Adipocyte (in vitro differentiated cells): ENCODE data around the gene RHOF.

Experiments
- DNase-seq: peaks from one replicate; pipeline ENCODE4 v3.0.0-alpha.2; 2015; ENCODE audit warnings: low read depth
- H3K27me3 ChIP-seq: replicated peaks from 2 replicates; pipeline ENCODE4 v1.7.0; 2013; ENCODE audit warnings: mild to moderate bottlenecking, low read length, moderate library complexity; ENCODE audit not compliant: control insufficient read depth, insufficient read depth
- H3K36me3 ChIP-seq: 2 replicates; pipeline ENCODE4 v1.7.0; 2013; ENCODE audit warnings: low read length, mild to moderate bottlenecking, moderate library complexity; ENCODE audit not compliant: control insufficient read depth, insufficient read depth, severe bottlenecking
- H3K4me1 ChIP-seq: 2 replicates; pipeline ENCODE4 v1.7.0; 2013; ENCODE audit warnings: mild to moderate bottlenecking, low read length, moderate library complexity; ENCODE audit not compliant: control insufficient read depth, insufficient read depth
- H3K4me3 ChIP-seq: 2 replicates; pipeline ENCODE4 v1.7.0; 2013; ENCODE audit warnings: mild to moderate bottlenecking, low read length, moderate library complexity
- H3K9ac ChIP-seq: 2 replicates; pipeline ENCODE4 v1.7.0; 2013; ENCODE audit warnings: mild to moderate bottlenecking, low read length, moderate library complexity
- H3K9me3 ChIP-seq: 2 replicates; pipeline ENCODE4 v1.7.0; 2013; ENCODE audit warnings: mild to moderate bottlenecking, low read length, moderate library complexity; ENCODE audit not compliant: control insufficient read depth

Gene RHOF

DNA sequence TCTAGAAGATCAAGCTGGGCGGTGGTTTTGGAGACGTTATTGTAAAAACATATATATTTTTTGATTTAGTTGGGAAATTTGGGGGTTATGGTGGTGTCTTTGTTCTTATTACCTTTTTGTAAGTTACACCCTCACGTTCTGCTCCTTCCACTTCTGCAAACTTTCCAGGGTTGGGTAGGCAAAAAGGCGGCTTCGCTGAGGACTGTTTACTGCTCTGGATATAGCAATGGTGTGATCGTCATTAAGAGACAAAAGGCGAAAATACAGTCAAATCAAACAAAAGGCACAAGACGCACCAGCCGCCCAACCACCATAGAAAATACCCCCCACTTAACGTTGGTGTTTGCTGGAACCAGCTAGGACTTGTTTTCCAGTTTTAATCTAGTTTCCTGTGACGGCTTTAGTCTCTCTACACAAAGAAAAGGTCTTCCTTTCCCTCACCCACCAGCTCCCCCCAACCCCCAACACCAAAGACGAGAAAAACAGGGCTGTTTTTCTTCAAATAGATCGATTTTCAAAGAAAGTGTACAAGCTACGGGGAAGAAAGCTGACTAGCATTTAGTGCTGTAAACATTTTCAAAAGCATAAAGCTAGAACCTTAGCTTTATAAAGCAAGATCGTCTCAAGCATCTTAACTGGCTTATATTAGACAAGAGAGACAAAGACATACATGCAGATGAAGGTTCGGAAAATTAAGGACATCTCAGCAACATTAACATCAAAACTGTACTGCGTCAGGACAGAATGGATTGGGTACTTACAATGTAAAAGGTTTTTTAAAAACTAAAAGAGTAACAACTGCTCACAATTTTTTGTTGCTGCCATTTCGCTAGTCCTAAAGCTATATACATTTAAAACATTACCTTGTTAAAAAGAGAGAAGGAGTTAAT lies 8.4 kb upstream of the RHOF start:
- H3K27me3 ChIP-seq = no peaks in the 10 kb centered on the region
- peak overlapping the region; percentile 92 for H3K4me3 ChIP-seq
- H3K9me3 ChIP-seq = no peaks in the 10 kb centered on the region
- H3K36me3 ChIP-seq = peaks cover 7% of the 10 kb centered on the region
- peak overlapping the region; percentile 100 for H3K9ac ChIP-seq
- peak; percentile 40 for DNase-seq
- H3K4me1 ChIP-seq = peaks cover 35% of the 10 kb centered on the region

- Histone ChIP-seq H3K36me3 (peaks cover 10% of the 10 kb centered on the region), H3K9me3 (no peaks in the 10 kb centered on the region), H3K4me3 (peak overlapping the region; percentile 92), H3K4me1 (peaks cover 39% of the 10 kb centered on the region), H3K9ac (peak overlapping the region; percentile 100), H3K27me3 (no peaks in the 10 kb centered on the region)
- DNase-seq = peak; percentile 86
Observed at GRCh38 chr12:121800694-121801594, 7.5 kb upstream of the RHOF start.

- Histone ChIP-seq H3K4me3 (peak overlapping the region; percentile 92), H3K27me3 (no peaks in the 10 kb centered on the region), H3K9ac (peak overlapping the region; percentile 100), H3K9me3 (no peaks in the 10 kb centered on the region), H3K4me1 (peaks cover 43% of the 10 kb centered on the region), H3K36me3 (peaks cover 11% of the 10 kb centered on the region)
- peak; percentile 92 for DNase-seq
Observed at GRCh38 chr12:121799842-121800693, 6.6 kb upstream of the RHOF start.

GRCh38 chr12:121799156-121799841 lies 5.8 kb upstream of the RHOF start:
- Histone ChIP-seq H3K4me3 (peak overlapping the region; percentile 92), H3K4me1 (peaks cover 51% of the 10 kb centered on the region), H3K27me3 (no peaks in the 10 kb centered on the region), H3K9ac (peak overlapping the region; percentile 100), H3K9me3 (no peaks in the 10 kb centered on the region), H3K36me3 (peaks cover 11% of the 10 kb centered on the region)
- peak; percentile 76 for DNase-seq

DNA sequence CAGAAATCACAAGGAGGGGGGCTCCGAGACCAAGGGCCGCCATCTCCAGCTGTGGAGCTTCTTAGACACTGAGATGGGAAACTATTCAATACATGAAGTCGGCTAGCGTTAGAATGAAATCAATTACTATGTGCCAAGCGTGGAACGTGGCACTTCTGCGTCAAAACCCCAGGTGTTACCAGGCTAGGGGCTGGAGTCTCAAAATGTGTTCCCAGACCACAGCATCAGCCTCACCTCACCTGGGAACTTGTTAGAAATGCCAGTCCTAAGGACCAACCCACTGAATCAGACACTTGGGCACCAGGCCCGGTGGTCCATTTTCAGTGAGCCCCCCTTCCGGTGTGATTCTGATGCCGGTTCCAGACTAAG lies 5.3 kb upstream of the RHOF start:
- Histone ChIP-seq H3K4me3 (peak overlapping the region; percentile 92), H3K9ac (peak overlapping the region; percentile 79), H3K36me3 (peaks cover 11% of the 10 kb centered on the region), H3K4me1 (peaks cover 55% of the 10 kb centered on the region), H3K9me3 (no peaks in the 10 kb centered on the region), H3K27me3 (no peaks in the 10 kb centered on the region)
- DNase-seq = peak; percentile 26

- H3K4me3 ChIP-seq = peak overlapping the region; percentile 92
- peaks cover 58% of the 10 kb centered on the region for H3K4me1 ChIP-seq
- no peaks in the 10 kb centered on the region for H3K9me3 ChIP-seq
- H3K36me3 ChIP-seq = peaks cover 11% of the 10 kb centered on the region
- H3K9ac ChIP-seq = peak overlapping the region; percentile 79
- peak; percentile 54 for DNase-seq
- no peaks in the 10 kb centered on the region for H3K27me3 ChIP-seq
Observed at GRCh38 chr12:121797937-121798786, 4.7 kb upstream of the RHOF start.

DNA sequence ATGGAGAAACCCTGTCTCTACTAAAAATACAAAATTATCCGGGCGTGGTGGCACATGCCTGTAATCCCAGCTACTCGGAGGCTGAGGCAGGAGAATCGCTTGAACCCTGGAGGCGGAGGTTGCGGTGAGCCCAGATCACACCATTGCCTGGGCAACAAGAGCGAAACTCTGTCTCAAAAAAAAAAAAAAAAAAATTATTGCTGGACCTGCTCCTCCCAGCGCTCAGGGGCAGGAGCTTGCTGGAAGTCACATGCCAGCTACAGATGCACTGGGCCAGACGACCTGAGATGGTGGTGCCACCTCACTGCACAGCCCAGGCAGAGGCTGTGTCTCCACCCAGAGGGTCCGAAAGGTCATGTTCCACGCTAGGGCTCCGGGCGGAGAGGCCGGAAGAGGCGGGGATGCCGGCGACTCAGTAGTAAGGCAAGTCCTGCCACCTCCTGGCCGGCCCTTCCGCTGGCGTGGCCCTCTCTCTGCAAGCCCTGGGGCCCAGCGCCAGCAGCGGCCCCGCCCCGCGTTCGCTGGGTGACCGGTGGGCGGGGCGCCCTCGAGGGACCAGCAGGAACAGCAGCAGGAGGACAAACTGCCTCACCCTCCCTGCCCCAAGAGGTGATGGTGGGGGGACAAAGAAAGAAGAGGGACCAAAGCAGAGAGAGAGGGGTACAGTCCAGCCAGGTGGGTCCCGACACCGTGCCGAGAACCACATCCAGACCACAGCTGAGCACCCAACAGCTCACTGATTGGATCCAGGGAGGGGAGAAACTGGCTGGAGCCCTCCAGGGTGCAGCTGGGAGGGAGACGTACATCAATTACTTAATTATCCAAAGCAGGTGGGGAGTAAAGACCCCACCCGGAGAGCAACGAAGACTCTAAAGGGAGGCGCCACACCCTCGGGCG lies 3.6 kb upstream of the RHOF start:
- H3K4me3 ChIP-seq = peak overlapping the region; percentile 92
- H3K9me3 ChIP-seq = no peaks in the 10 kb centered on the region
- peaks cover 58% of the 10 kb centered on the region for H3K4me1 ChIP-seq
- peaks cover 11% of the 10 kb centered on the region for H3K36me3 ChIP-seq
- no peaks in the 10 kb centered on the region for H3K27me3 ChIP-seq
- peak overlapping the region; percentile 79 for H3K9ac ChIP-seq
- peak; percentile 93 for DNase-seq

GRCh38 chr12:121795034-121795968 lies 1.8 kb upstream of the RHOF start:
- peak overlapping the region; percentile 77 for H3K4me3 ChIP-seq
- H3K27me3 ChIP-seq = no peaks in the 10 kb centered on the region
- H3K4me1 ChIP-seq = peaks cover 54% of the 10 kb centered on the region
- DNase-seq = peak; percentile 89
- H3K9ac ChIP-seq = peak overlapping the region; percentile 79
- peaks cover 11% of the 10 kb centered on the region for H3K36me3 ChIP-seq
- H3K9me3 ChIP-seq = no peaks in the 10 kb centered on the region
